Measurements from ENCODE around the gene CAPN13.
"Not testable (repeated sequence)": the region's sequence is repeated elsewhere in the genome, so short reads cannot be mapped to it uniquely, and the experiment has no call there.

Gene CAPN13

GRCh38 chr2:30701782-30702181 is 105.5 kb downstream of the CAPN13 start:
- no peak for DNase-seq

GRCh38 chr2:30697242-30698103 is 109.8 kb downstream of the CAPN13 start:
- not testable (repeated sequence) for DNase-seq

- DNase-seq, result no peak
Observed at GRCh38 chr2:30695749-30696148, 111.5 kb downstream of the CAPN13 start.

GRCh38 chr2:30694286-30695055 is 112.8 kb downstream of the CAPN13 start:
- no peak for DNase-seq

GRCh38 chr2:30693821-30694281 is 113.4 kb downstream of the CAPN13 start:
- no peak for DNase-seq

GRCh38 chr2:30692829-30693275 is 114.4 kb downstream of the CAPN13 start:
- DNase-seq, result no peak

- DNase-seq, result no peak
Observed at GRCh38 chr2:30691948-30692828, 115.1 kb downstream of the CAPN13 start.

GRCh38 chr2:30691091-30691947 is 115.9 kb downstream of the CAPN13 start:
- no peak for DNase-seq

- DNase-seq, result no peak
Observed at GRCh38 chr2:30690126-30690561, 117.1 kb downstream of the CAPN13 start.

GRCh38 chr2:30689496-30690125 is 117.6 kb downstream of the CAPN13 start:
- no peak for DNase-seq

- DNase-seq, result no peak
Observed at GRCh38 chr2:30688956-30689401, 118.3 kb downstream of the CAPN13 start.

- DNase-seq, result no peak
Observed at GRCh38 chr2:30686669-30687068, 120.6 kb downstream of the CAPN13 start.

GRCh38 chr2:30686000-30686399 is 121.2 kb downstream of the CAPN13 start:
- no peak for DNase-seq

GRCh38 chr2:30684996-30685395 is 122.2 kb downstream of the CAPN13 start:
- no peak for DNase-seq

- no peak for DNase-seq
Observed at GRCh38 chr2:30684516-30684915, 122.7 kb downstream of the CAPN13 start.

- DNase-seq, result no peak
Observed at GRCh38 chr2:30684026-30684425, 123.2 kb downstream of the CAPN13 start.

- DNase-seq, result no peak
Observed at GRCh38 chr2:30683236-30683956, 123.8 kb downstream of the CAPN13 start.

- DNase-seq, result no peak
Observed at GRCh38 chr2:30681022-30681421, 126.2 kb downstream of the CAPN13 start.

- no peak for DNase-seq
Observed at GRCh38 chr2:30680121-30680520, 127.1 kb downstream of the CAPN13 start.

- DNase-seq, result peak; percentile 10
Observed at GRCh38 chr2:30679426-30680088, 127.7 kb downstream of the CAPN13 start.
